ENCODE data around the gene TGM4.
A peak's percentile ranks its signal among the peaks of the same experiment; 100 is the strongest.
"Not testable (repeated sequence)": the region's sequence is repeated elsewhere in the genome, so short reads cannot be mapped to it uniquely, and the experiment has no call there.

Gene TGM4

DNA sequence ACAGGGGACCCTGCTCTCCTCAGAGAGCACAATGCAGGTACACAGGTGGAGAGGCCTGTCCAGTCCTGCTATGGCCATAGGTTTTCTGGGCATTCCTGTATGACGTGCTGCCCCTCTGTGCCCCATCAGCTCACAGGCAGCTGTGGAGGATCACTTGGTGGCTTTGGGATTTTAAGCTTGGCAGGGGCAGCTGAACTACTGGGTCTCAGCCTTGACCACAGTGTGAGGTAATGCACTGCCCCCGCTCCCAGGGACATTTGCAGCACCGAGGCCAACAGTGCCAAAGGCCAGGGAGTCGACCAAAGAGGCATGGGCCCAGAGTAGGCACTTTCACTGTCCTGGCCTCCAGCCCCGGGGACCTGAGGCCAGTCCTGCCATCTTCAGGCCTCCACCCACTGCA is 55.4 kb downstream of the TGM4 start:
- Mint-ChIP-seq H3K4me3 (no peak overlapping the region), H3K27ac (peak overlapping the region in 1 of 2 donors; percentile 51), H3K9me3 (no peaks in the 10 kb centered on the region), H3K27me3 (no peaks in the 10 kb centered on the region), H3K36me3 (ENCODE audit: insufficient read depth) (peaks cover 37% of the 10 kb centered on the region), H3K4me1 (ENCODE audit: low read depth in 2 of 2) (no peaks in the 10 kb centered on the region)
- ATAC-seq (replicated peaks) (no peak), DNase-seq (no peak)

DNA sequence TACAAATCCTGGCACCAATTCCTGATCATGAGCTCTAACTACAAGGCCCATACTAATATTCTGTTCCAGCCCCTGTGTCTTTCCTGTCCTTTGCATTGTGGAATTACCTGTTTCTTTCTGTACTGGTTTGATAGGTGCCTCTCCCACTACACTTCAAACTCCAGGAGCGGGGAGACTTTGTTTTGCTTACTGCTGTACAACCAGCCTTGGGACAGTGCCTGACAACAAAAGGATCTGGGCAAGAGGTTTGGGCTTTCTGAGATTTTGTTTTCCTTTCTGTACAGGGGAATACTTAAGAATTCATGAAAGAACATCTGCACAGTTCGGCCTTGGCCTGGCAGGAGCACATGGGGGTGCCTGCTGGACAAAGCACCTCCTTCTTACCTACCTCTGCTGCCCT is 56.5 kb downstream of the TGM4 start:
- no peak for ATAC-seq (replicated peaks)
- peaks cover under 1 to 4% of the 10 kb centered on the region in 2 donors for H3K4me1 Mint-ChIP-seq (ENCODE audit: low read depth in 2 of 2)
- H3K27me3 Mint-ChIP-seq = no peaks in the 10 kb centered on the region
- H3K4me3 Mint-ChIP-seq = no peak overlapping the region
- H3K9me3 Mint-ChIP-seq = no peaks in the 10 kb centered on the region
- H3K36me3 Mint-ChIP-seq (ENCODE audit: insufficient read depth) = peaks cover 37% of the 10 kb centered on the region
- no peak for DNase-seq
- H3K27ac Mint-ChIP-seq = no peak overlapping the region

DNA sequence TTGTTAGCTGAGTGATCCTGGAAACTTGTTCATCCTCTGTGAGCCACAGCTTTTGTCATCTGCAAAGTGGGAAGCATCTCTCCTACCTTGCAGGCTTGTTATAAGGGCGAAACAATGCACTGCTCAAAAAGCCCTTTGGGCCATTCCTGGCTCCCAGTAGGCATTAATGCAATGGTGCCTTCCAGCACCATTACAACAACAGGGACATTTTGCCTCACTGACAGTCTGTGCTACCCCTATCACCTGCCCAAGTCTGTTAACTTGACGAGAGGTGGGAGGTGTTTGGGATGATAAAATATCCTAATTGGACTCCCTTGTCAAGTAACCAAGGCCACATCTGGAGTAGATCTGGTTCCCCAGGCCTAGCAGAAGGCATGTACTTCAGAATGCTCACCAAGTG is 57.4 kb downstream of the TGM4 start:
- no peak overlapping the region for H3K27ac Mint-ChIP-seq
- ATAC-seq (replicated peaks) (no peak), DNase-seq (no peak)
- H3K4me3 Mint-ChIP-seq = no peak overlapping the region
- no peaks in the 10 kb centered on the region for H3K27me3 Mint-ChIP-seq
- peaks cover 6 to 12% of the 10 kb centered on the region in 2 donors for H3K4me1 Mint-ChIP-seq (ENCODE audit: low read depth in 2 of 2)
- peaks cover 28% of the 10 kb centered on the region for H3K36me3 Mint-ChIP-seq (ENCODE audit: insufficient read depth)
- H3K9me3 Mint-ChIP-seq = no peaks in the 10 kb centered on the region

DNA sequence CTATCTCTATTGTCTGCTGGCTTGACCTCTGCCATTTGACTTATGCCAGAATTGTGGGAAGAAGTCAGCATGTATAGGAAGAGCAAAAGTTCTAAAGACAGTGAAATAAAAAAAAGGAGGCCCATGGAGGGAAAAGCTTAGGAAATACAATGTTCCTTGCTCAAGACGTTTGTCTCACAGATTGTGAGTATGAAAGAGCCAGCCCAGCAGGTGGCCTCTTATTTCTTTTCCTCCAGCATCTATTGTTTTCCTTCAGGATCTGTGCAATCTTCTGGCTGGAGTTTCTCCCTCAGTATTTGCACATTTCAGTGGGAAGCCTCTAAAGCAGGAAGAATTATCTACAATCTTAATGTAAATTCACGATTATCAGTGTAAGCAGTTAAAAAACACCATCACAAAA is 57.9 kb downstream of the TGM4 start:
- no peaks in the 10 kb centered on the region for H3K27me3 Mint-ChIP-seq
- no peak overlapping the region for H3K4me3 Mint-ChIP-seq
- peaks cover 6 to 12% of the 10 kb centered on the region in 2 donors for H3K4me1 Mint-ChIP-seq (ENCODE audit: low read depth in 2 of 2)
- H3K9me3 Mint-ChIP-seq = no peaks in the 10 kb centered on the region
- peak overlapping the region in 1 of 2 donors; percentile 15 for H3K27ac Mint-ChIP-seq
- peaks cover 28% of the 10 kb centered on the region for H3K36me3 Mint-ChIP-seq (ENCODE audit: insufficient read depth)
- ATAC-seq (replicated peaks) (no peak), DNase-seq (no peak)

DNA sequence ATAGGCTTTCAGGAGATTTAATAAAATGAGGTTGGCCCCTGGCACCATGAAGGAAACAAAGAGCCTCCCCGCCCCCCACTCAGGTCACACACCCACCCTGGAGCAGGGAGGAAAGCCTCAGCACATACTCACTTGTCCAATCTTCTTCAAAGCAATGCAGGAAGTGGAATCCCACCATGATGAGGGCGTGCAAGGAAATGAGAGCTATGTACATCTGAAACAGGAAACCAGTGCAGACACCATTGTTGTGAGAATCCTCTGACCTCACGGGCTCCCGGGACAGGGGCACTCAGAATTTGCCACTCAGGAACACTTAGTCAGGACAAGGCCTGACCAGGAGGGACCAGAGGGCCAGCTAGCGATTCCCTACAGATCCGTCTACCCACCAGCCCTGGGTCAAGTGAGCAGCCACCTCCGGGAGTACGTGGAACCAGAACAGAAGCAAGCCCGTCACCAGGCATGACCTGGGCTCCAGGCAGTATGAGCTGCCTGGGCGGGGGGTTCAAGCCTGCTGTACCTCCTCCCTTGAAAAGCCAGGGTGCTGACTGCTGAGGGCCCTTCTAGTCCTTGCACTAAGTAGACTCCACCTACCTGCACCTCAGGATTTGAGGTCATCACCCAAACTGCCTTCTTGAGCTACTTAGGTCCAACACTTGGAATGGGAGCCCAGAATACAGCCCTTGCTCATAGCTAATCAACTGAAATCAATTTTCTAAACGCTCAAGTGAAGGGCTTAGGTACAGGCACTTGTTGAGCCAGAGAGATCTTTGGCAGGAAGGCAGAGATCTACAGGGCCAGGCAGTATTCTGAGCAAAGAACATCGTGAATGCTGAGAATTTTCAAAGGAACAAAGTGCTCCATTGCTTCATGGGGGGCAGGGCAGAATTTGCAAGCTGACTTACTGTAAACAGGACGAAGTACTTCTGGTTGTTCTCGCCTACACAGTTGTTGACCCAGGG is 58.9 kb downstream of the TGM4 start:
- Mint-ChIP-seq H3K9me3 (no peaks in the 10 kb centered on the region), H3K36me3 (ENCODE audit: insufficient read depth) (peaks cover 36% of the 10 kb centered on the region), H3K4me1 (ENCODE audit: low read depth in 2 of 2) (peaks cover 6 to 12% of the 10 kb centered on the region in 2 donors), H3K27ac (peak overlapping the region in 1 of 2 donors; percentile 15), H3K4me3 (no peak overlapping the region), H3K27me3 (no peaks in the 10 kb centered on the region)
- ATAC-seq (replicated peaks) = no peak
- DNase-seq = no peak

DNA sequence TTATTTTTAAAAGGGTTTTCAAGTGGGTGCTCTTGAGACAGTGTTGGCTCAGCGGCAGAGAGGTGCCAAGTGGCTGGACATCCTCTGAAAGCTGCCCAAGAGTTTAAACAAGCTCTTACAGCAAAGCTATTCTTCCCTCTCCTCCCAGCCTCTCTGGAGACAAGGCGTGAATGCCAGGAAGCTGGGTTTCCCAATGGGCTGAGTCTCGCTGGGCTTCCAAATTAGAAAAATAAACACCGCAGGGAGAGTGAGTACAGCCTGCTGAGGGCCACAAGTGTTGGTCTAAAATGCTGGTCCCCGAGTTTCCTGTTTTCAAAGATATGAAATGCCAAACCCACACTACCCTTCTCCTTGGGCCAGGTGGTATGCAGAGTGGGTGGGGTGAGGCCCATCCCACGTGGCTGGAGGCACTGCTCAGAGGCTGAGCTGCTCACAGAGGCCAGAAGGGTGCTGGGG is 65.2 kb downstream of the TGM4 start:
- Mint-ChIP-seq H3K9me3 (no peaks in the 10 kb centered on the region), H3K4me1 (ENCODE audit: low read depth in 2 of 2) (peaks cover 11 to 19% of the 10 kb centered on the region in 2 donors), H3K36me3 (ENCODE audit: insufficient read depth) (peaks cover 32% of the 10 kb centered on the region), H3K27me3 (no peaks in the 10 kb centered on the region), H3K27ac (peak overlapping the region in 1 of 2 donors; percentile 19), H3K4me3 (no peak overlapping the region)
- no peak for DNase-seq
- no peak for ATAC-seq (replicated peaks)

DNA sequence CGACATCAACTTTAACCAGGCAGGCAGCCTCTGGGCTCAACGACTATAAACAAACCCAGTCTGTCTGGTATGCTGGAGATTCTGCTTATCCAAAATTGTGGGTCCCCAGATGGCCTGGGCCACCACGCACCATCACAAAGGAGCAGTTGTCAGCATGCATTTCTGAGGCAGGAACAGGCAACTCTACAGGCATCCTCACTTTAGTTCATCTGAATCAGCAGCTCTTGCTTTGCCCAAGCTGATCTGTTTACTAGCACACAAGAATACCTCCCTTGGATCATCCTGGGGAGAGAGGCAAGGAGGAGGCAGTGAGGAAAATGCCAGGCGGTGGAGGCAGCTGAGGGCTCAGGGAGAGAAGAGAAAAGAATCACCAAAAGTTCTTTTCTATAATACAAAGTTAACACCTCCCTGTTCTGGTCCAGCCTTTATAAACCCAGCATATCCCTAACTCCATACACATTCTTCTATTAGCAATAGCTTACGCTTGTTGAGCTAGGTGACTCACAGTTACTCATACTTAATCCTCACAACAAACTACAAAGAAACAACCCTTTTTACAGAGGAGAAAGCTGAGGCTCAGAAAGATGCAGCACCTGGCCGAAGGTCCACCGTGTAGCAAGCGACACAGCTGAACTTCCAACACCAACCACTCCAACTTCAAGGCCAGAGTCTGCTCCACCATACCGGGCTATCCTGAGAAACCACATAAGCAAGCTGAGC is 68.0 kb downstream of the TGM4 start:
- ATAC-seq (replicated peaks) (no peak), DNase-seq (no peak)

DNA sequence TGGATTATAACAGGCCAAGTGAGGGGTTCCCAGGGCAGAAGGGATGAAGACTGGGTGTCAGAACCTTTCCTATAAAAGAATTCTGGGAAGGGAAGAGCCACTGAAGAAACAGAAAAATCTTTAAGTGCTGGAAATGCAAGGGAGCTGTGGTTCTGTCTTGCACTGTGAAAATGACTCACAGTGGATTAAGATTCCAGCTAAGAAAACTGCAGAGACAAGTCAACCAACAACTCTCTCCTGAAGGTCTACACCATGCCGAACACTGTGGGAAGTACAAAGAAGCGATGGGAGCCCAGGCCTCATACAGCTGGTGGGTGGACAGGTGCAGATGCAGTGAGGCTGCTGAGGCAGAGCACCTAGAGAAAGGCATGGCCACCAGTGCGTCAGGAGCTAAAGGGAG is 73.8 kb downstream of the TGM4 start:
- H3K4me1 Mint-ChIP-seq (ENCODE audit: low read depth in 2 of 2) = peaks cover 24 to 29% of the 10 kb centered on the region in 2 donors
- no peak overlapping the region for H3K4me3 Mint-ChIP-seq
- ATAC-seq (replicated peaks) (no peak), DNase-seq (no peak)
- no peaks in the 10 kb centered on the region for H3K9me3 Mint-ChIP-seq
- no peaks in the 10 kb centered on the region for H3K27me3 Mint-ChIP-seq
- peaks cover 15% of the 10 kb centered on the region for H3K36me3 Mint-ChIP-seq (ENCODE audit: insufficient read depth)
- peak overlapping the region in 1 of 2 donors; percentile 66 for H3K27ac Mint-ChIP-seq

More for the DNA sequence above, 68.0 kb downstream of the TGM4 start:
- Mint-ChIP-seq H3K4me3 (no peak overlapping the region), H3K36me3 (ENCODE audit: insufficient read depth) (peaks cover 43% of the 10 kb centered on the region), H3K27me3 (no peaks in the 10 kb centered on the region), H3K4me1 (ENCODE audit: low read depth in 2 of 2) (peaks cover 7 to 13% of the 10 kb centered on the region in 2 donors), H3K27ac (no peak overlapping the region), H3K9me3 (no peaks in the 10 kb centered on the region)

DNA sequence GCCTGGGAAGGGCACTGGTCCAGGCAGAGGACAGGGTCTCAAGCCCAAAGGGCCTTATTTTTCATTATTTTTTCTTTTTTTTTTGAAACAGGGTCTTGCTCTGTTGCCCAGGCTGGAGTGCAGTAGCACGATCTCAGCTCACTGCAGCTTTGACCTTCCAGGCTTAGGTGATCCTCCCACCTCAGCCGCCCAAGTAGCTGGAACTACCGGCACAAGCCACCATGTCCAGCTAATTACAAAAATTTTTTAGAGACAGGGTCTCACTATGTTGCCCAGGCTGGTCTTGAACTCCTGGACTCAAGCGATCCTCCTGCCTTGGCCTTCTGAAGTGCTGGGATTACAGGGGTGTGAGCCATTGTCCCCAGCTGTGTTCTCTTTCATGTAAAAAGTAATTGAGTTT is 75.4 kb downstream of the TGM4 start:
- not testable (repeated sequence) for DNase-seq; H3K27ac Mint-ChIP-seq; ATAC-seq (replicated peaks); H3K27me3 Mint-ChIP-seq; H3K9me3 Mint-ChIP-seq; H3K4me3 Mint-ChIP-seq
- peaks cover 24 to 29% of the 10 kb centered on the region in 2 donors for H3K4me1 Mint-ChIP-seq (ENCODE audit: low read depth in 2 of 2)
- H3K36me3 Mint-ChIP-seq (ENCODE audit: insufficient read depth) = peaks cover 15% of the 10 kb centered on the region

DNA sequence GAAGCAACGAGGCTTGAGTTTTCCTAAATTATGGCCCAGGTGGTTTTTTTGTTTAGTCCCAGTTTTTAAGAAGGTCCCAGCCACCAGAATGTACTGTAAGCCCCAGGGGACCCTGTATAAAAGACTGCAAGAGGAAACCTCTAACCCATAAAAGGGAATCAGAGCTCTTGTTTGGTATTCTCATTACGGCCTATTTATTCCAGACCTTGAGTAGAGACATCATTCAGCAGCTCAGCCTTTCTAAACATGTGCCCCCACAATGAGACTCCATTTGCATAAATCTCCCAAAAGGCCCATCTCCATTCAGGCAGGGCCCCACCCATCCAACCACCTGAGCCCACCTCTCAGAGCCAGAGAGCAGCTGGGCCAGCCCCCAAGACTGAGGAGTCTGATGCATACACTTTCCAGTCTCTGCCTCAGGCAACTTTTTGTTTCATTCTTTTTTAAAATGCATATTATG is 75.9 kb downstream of the TGM4 start:
- H3K36me3 Mint-ChIP-seq (ENCODE audit: insufficient read depth) = peaks cover 11% of the 10 kb centered on the region
- no peak overlapping the region for H3K27ac Mint-ChIP-seq
- no peaks in the 10 kb centered on the region for H3K9me3 Mint-ChIP-seq
- DNase-seq = no peak
- peaks cover 24 to 29% of the 10 kb centered on the region in 2 donors for H3K4me1 Mint-ChIP-seq (ENCODE audit: low read depth in 2 of 2)
- H3K4me3 Mint-ChIP-seq = no peak overlapping the region
- H3K27me3 Mint-ChIP-seq = no peaks in the 10 kb centered on the region
- no peak for ATAC-seq (replicated peaks)

DNA sequence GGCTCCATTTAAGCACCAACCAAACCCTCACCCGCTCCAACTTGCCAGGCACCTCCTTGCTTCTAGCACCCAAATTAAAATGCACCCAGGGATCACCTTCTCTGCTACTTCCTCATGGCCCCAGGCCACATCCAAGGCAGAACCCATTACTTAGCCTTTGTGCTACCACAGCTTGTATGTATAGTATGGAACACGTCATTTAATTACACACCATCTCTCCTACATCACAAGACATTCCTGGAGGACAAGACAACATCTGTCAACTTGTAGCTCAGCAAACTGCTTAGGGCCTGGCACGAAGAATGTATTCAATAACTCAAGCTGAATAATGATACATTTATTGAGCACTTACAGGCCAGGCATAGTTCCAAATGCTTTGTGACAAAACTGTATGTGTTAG is 78.3 kb downstream of the TGM4 start:
- H3K27me3 Mint-ChIP-seq = no peaks in the 10 kb centered on the region
- H3K36me3 Mint-ChIP-seq (ENCODE audit: insufficient read depth) = no peaks in the 10 kb centered on the region
- H3K9me3 Mint-ChIP-seq = no peaks in the 10 kb centered on the region
- DNase-seq (no peak), ATAC-seq (replicated peaks) (no peak)
- peak overlapping the region; percentile 36 to 42 for H3K27ac Mint-ChIP-seq
- H3K4me1 Mint-ChIP-seq (ENCODE audit: low read depth in 2 of 2) = peaks cover 34 to 40% of the 10 kb centered on the region in 2 donors
- no peak overlapping the region for H3K4me3 Mint-ChIP-seq

DNA sequence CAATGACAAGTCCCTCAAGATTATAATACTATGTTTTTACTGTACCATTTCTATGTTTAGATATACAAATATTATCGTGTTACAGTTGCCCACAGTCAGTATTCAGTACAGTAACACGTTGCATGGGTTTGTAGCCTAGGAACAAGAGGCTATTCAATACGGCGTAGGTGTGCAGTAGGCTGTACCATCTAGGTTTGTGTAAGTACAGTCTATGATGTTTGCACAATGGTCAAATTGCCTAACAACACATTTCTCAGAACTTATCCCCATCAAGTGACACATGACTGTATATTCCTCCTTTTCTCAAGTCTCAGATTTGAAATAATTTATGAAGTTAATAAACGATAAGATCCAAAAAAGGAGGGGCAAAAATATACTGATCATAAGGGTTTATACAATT is 79.9 kb downstream of the TGM4 start:
- Mint-ChIP-seq H3K27me3 (no peaks in the 10 kb centered on the region), H3K9me3 (no peaks in the 10 kb centered on the region), H3K27ac (peak overlapping the region in 1 of 2 donors; percentile 58), H3K4me1 (ENCODE audit: low read depth in 2 of 2) (peaks cover 31 to 43% of the 10 kb centered on the region in 2 donors), H3K36me3 (ENCODE audit: insufficient read depth) (no peaks in the 10 kb centered on the region), H3K4me3 (no peak overlapping the region)
- ATAC-seq (replicated peaks) (no peak), DNase-seq (no peak)

DNA sequence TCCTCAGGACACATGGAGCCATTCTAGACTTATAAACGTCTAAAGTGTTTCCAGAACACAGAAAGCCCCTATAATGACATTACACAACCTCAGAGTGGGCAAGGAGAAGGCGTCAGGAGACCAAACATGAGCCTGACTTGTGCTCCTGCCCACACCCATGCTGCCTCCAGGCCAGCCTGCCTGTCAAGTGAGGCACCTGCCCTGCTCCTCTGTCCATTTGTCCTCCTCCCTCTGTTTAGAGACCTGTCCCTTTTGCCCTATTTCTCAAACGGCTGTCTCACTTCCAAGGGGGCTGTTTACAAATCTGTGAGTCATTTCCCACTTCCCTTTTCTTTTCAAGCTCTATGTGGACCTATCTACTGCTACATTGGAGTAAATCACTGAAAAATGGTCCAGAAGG is 80.6 kb downstream of the TGM4 start:
- Mint-ChIP-seq H3K36me3 (ENCODE audit: insufficient read depth) (no peaks in the 10 kb centered on the region), H3K27me3 (no peaks in the 10 kb centered on the region), H3K9me3 (no peaks in the 10 kb centered on the region), H3K4me3 (no peak overlapping the region), H3K27ac (peak overlapping the region in 1 of 2 donors; percentile 58), H3K4me1 (ENCODE audit: low read depth in 2 of 2) (peaks cover 31 to 43% of the 10 kb centered on the region in 2 donors)
- ATAC-seq (replicated peaks) (no peak), DNase-seq (no peak)

Data from effector memory CD8-positive, alpha-beta T cell (primary cell).